Activated B cell treated with CpG ODN at 0.5 μM for 24 hours (primary cell): Measurements from ENCODE around the gene GGCX. TPM values are rescaled to one million over a fixed set of nuclear protein-coding genes. Genes with fewer than 3 reads are reported as not detected.

Source experiments
- ATAC-seq: fragments of 200-7000 bp; cut with Tn5 transposase; one replicate; pipeline ENCODE4 v1.10.0; 2021; ENCODE audit warnings: low read depth, mild to moderate bottlenecking, moderate library complexity
- CTCF ChIA-PET: fragments of 350-600 bp; sonication (Branson Sonifier 250); formaldehyde crosslinking; loops from one replicate; lab custom pipeline; 2021; ENCODE audit warnings: antibody characterized with exemption; lab: Charles Lee
- POLR2A ChIA-PET: fragments of 350-600 bp; sonication (Branson Sonifier 250); formaldehyde crosslinking; loops from one replicate; lab custom pipeline; 2021; ENCODE audit warnings: antibody characterized with exemption; lab: Charles Lee
- DNase-seq: peaks from one replicate; pipeline ENCODE4 v3.0.0; 2022
- H3K27ac Mint-ChIP-seq: one replicate; pipeline ENCODE4 v1.8.0; 2020; ENCODE audit warnings: mixed read lengths
- H3K27me3 Mint-ChIP-seq: one replicate; pipeline ENCODE4 v1.8.0; 2021; ENCODE audit warnings: mixed read lengths
- H3K36me3 Mint-ChIP-seq: one replicate; pipeline ENCODE4 v1.8.0; 2021; ENCODE audit warnings: low read depth, mixed read lengths
- H3K4me1 Mint-ChIP-seq: one replicate; pipeline ENCODE4 v1.8.0; 2021; ENCODE audit warnings: mixed read lengths
- H3K4me3 Mint-ChIP-seq: one replicate; pipeline ENCODE4 v1.8.0; 2020; ENCODE audit warnings: mild to moderate bottlenecking, mixed read lengths
- H3K9me3 Mint-ChIP-seq: one replicate; pipeline ENCODE4 v1.8.0; 2020; ENCODE audit warnings: mixed read lengths
- CTCF ChIP-seq: fragments of 200-600 bp; IDR thresholded peaks from one replicate; pipeline ENCODE4 v1.8.0; 2022; ENCODE audit warnings: antibody characterized with exemption, mild to moderate bottlenecking
- intact Hi-C: fragments of 100-400 bp; cut with micrococcal nuclease; formaldehyde crosslinking; loops from one replicate; pipeline ENCODE4 v1.15.1; 2024
- total RNA-seq: library from RNA; stranded (reverse); gene quantifications from 2 replicates; pipeline ENCODE4 v1.2.3, GENCODE V29; 2022

GGCX gene
- total RNA-seq, 1 donor from 2014 or later: 30.7 TPM

DNA sequence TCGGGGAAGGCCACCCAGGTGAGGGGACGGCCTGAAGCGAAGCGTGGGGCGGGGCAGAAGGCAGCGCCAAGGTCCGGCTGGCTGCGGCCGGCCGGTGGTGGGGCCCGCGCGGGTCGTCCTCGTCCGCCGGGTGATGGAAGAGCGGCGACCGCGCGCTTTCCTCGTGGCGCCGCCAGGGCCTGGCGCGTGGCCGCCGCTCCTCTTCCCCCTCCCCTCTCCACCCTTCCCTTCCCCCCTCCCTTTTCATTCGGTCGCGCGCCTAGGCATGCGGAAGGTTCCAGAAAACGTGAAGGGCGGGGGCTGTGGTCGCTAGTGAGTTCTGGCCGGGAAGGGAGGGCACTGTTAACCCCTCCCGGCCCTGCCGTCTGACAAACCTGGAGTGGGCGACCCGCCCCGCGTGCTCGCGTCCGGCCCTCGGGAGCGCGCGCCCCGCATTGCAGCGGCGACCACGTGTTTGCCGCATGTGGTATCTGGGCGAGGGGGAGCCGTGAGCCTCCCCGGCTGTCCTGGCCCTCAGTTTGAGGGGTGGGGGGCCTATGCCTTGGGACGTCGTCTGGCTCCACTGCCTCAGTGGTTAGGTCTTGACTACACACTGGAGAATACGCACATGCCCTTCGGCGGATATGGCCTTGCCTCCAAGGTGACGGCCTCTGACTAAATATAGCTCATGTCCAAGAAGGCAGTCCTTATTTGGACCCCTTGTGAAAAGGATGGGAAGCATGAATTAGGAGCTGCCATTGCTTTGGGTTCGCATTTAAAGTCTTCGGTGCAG, 21.7 kb downstream of the GGCX start:
- no peak for TF ChIP-seq CTCF
- CTCF ChIA-PET: interaction anchor here (0.8 to 6.0 kb wide), 7 partner anchors 9 to 148 kb away, joined by 3 to 52 read pairs (median 4); no protein-coding TSS in a partner anchor
- DNase-seq (peak; percentile 72), ATAC-seq (peak; percentile 43)
- no peaks in the 10 kb centered on the region for H3K9me3 Mint-ChIP-seq
- POLR2A ChIA-PET: interaction anchor here (0.6 to 8.1 kb wide), 50 partner anchors 9 to 1073 kb away, joined by 3 to 137 read pairs (median 5); partner anchors contain the start of genes C2orf68, CAPG, ELMOD3 and GGCX
- H3K36me3 Mint-ChIP-seq: peaks cover 59% of the 10 kb centered on the region
- peak overlapping the region; percentile 99 for H3K27ac Mint-ChIP-seq
- peaks cover 42% of the 10 kb centered on the region for H3K4me1 Mint-ChIP-seq
- no peaks in the 10 kb centered on the region for H3K27me3 Mint-ChIP-seq
- H3K4me3 Mint-ChIP-seq: peak overlapping the region; percentile 96
- intact Hi-C loops: loop anchor here (1.0 to 5.0 kb wide), 10 partner anchors 13 to 901 kb away; partner anchors contain the start of genes ELMOD3, GGCX, KDM3A and RETSAT

DNA sequence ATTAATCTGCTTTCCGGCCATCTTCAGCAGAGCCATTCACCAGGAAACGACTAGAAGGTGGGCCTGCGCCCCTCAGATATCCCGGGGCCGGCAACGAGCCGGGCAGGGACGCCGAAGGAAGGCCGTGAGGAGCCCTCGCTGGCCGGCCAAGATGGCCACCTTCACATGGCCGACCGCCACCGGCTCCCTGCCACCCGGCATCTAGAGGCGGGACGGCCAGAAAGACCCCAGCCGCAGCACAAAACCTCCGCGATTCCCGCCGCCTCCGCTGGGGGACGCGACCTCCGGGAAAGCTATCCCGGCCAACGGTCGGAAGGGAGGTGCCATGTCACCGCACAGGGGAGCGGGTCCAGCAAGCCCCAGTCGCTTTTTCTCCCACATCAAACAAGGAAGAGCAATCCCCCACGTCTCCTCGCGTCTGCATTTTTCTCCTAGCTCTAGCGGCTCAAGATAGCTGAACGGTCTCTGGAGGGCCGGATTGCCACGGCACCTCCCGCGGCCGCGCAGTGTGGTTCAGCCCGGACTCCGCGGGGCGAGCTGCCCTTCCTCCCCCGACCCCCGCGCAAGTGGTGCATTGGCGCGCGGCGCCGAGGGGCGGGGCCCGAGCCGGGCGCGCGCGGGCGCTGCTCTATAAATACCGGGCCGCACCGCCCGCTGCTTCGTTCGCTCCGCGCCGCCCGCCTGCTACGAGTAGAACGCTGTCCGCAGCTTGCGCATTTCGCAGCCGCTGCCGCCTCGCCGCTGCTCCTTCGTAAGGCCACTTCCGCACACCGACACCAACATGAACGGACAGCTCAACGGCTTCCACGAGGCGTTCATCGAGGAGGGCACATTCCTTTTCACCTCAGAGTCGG, 22.6 kb downstream of the GGCX start, which contains the start of gene MAT2A:
MAT2A (plus strand) TSS at position 662 of the 854 bp plus-strand sequence; CDS start at position 782, 120 bp downstream.
- Mint-ChIP-seq H3K27me3 (no peaks in the 10 kb centered on the region), H3K4me3 (peak within 1 kb of the TSS; percentile 96), H3K36me3 (peaks cover 51% of the 10 kb centered on the region), H3K9me3 (no peaks in the 10 kb centered on the region), H3K27ac (peak within 1 kb of the TSS; percentile 99), H3K4me1 (peaks cover 37% of the 10 kb centered on the region)
- DNase-seq (peak; percentile 94), ATAC-seq (peak; percentile 80)
- TF ChIP-seq CTCF: no peak
- ChIA-PET POLR2A (interaction anchor here (0.6 to 8.1 kb wide), 53 partner anchors 9 to 1072 kb away, joined by 3 to 137 read pairs (median 5); partner anchors contain the start of genes C2orf68, CAPG, ELMOD3 and GGCX), CTCF (interaction anchor here (0.8 to 6.0 kb wide), 6 partner anchors 10 to 147 kb away, joined by 3 to 52 read pairs (median 4); no protein-coding TSS in a partner anchor)
- intact Hi-C loops: loop anchor here (1.0 to 5.0 kb wide), 9 partner anchors 23 to 902 kb away; partner anchors contain the start of genes ELMOD3, GGCX, KDM3A and RETSAT

GRCh38 chr2:85537600-85538506, 23.4 kb downstream of the GGCX start:
- intact Hi-C loops: loop anchor here (1.0 to 5.0 kb wide), 4 partner anchors 79 to 903 kb away; partner anchors contain the start of genes KDM3A, TMSB10 and USP39
- Mint-ChIP-seq H3K4me1 (peaks cover 35% of the 10 kb centered on the region), H3K4me3 (peak overlapping the region; percentile 96), H3K27ac (peak overlapping the region; percentile 99), H3K27me3 (no peaks in the 10 kb centered on the region), H3K36me3 (peaks cover 42% of the 10 kb centered on the region), H3K9me3 (no peaks in the 10 kb centered on the region)
- POLR2A ChIA-PET: interaction anchor here (0.6 to 8.1 kb wide), 38 partner anchors 9 to 903 kb away, joined by 3 to 137 read pairs (median 5); partner anchors contain the start of genes C2orf68, CAPG, ELMOD3 and GGCX
- TF ChIP-seq CTCF: no peak
- DNase-seq (peak; percentile 33), ATAC-seq (no peak)
- CTCF ChIA-PET: interaction anchor here (0.7 to 6.0 kb wide), 3 partner anchors 14 to 211 kb away, joined by 3 to 52 read pairs (median 4); no protein-coding TSS in a partner anchor

GRCh38 chr2:85536479-85536878, 24.8 kb downstream of the GGCX start:
- Mint-ChIP-seq H3K4me1 (peaks cover 24% of the 10 kb centered on the region), H3K27ac (no peak overlapping the region), H3K27me3 (no peaks in the 10 kb centered on the region), H3K4me3 (no peak overlapping the region), H3K9me3 (no peaks in the 10 kb centered on the region), H3K36me3 (peaks cover 29% of the 10 kb centered on the region)
- intact Hi-C loops: loop anchor here (5.0 kb wide), 1 partner anchor 629 kb away; the partner anchor contains the start of gene TMSB10
- DNase-seq (no peak), ATAC-seq (no peak)
- TF ChIP-seq CTCF: no peak
- ChIA-PET POLR2A (interaction anchor here (0.5 to 8.1 kb wide), 6 partner anchors 25 to 209 kb away, joined by 4 to 137 read pairs (median 38); partner anchors contain the start of genes ELMOD3, GGCX, RETSAT and SH2D6), CTCF (no interaction called here)
